ENCODE results near the gene PCDHB10. TPM values are rescaled to one million over a fixed set of nuclear protein-coding genes. Genes with fewer than 3 reads are reported as not detected.
"Not testable (repeated sequence)": the region's sequence is repeated elsewhere in the genome, so short reads cannot be mapped to it uniquely, and the experiment has no call there.

PCDHB10 gene
- total and polyA plus RNA-seq, 9 of the 15 experiments (the other 6 are each of a cell fraction or from before 2014, with no cell fraction given) = not detected

GRCh38 chr5:141188682-141189081 is 3.5 kb upstream of the PCDHB10 start:
- H3K4me2 ChIP-seq (ENCODE audit: insufficient read depth, low read length); H3K4me3 ChIP-seq; H3K9me1 ChIP-seq (ENCODE audit: control insufficient read depth, insufficient read depth, low read length); DNase-seq (ENCODE audit: extremely low read depth in 1 of 4, low spot score in 3 of 4); ATAC-seq; H4K20me1 ChIP-seq (replicated peaks; ENCODE audit: control insufficient read depth, insufficient read depth, low read length); POLR2A ChIA-PET; CTCF ChIA-PET (ENCODE audit: low intra/inter-chr PET ratio); BruUV-seq (replicated peaks); FAIRE-seq; H3K79me2 ChIP-seq (ENCODE audit: control insufficient read depth, insufficient read depth, low read length); H3K9me3 ChIP-seq (replicated peaks; ENCODE audit: control insufficient read depth, insufficient read depth, low read depth, low read length); H3K4me1 ChIP-seq (replicated peaks in 1 of 2; ENCODE audit: control insufficient read depth in 2 of 2, insufficient read depth in 2 of 2, low read length in 2 of 2); H3K27ac ChIP-seq (ENCODE audit: extremely low read depth, low read depth, low read length); in situ Hi-C loops (cut with MboI); intact Hi-C loops (cut with micrococcal nuclease); H3K27me3 ChIP-seq (ENCODE audit: control insufficient read depth in 2 of 2, insufficient read depth in 2 of 2, low read length in 2 of 2); H2AFZ ChIP-seq (ENCODE audit: low read depth, low read length); H3K9ac ChIP-seq (ENCODE audit: insufficient read depth in 1 of 2, low read depth in 2 of 2, low read length in 2 of 2); H3K36me3 ChIP-seq (ENCODE audit: control insufficient read depth, insufficient read depth, low read length): not testable (repeated sequence)
- WGBS (ENCODE audit: insufficient coverage, low coverage, missing lambda C conversion rate) = 7% methylated on average over 2 of the region's 37 CpGs

DNA sequence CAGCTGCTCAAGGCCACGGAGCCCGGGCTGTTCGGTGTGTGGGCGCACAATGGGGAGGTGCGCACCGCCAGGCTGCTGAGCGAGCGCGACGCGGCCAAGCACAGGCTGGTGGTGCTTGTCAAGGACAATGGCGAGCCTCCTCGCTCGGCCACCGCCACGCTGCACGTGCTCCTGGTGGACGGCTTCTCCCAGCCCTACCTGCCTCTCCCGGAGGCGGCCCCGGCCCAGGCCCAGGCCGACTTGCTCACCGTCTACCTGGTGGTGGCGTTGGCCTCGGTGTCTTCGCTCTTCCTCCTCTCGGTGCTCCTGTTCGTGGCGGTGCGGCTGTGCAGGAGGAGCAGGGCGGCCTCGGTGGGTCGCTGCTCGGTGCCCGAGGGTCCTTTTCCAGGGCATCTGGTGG is 3.0 kb upstream of the PCDHB10 start:
- H3K9ac ChIP-seq (ENCODE audit: insufficient read depth in 1 of 2, low read depth in 2 of 2, low read length in 2 of 2); in situ Hi-C loops (cut with MboI); H3K4me2 ChIP-seq (ENCODE audit: insufficient read depth, low read length); H3K27ac ChIP-seq (ENCODE audit: extremely low read depth, low read depth, low read length); DNase-seq (ENCODE audit: extremely low read depth in 1 of 4, low spot score in 3 of 4); H3K79me2 ChIP-seq (ENCODE audit: control insufficient read depth, insufficient read depth, low read length); H3K9me3 ChIP-seq (replicated peaks; ENCODE audit: control insufficient read depth, insufficient read depth, low read depth, low read length); H3K4me3 ChIP-seq; H3K36me3 ChIP-seq (ENCODE audit: control insufficient read depth, insufficient read depth, low read length); CTCF ChIA-PET (ENCODE audit: low intra/inter-chr PET ratio); FAIRE-seq; H3K4me1 ChIP-seq (replicated peaks in 1 of 2; ENCODE audit: control insufficient read depth in 2 of 2, insufficient read depth in 2 of 2, low read length in 2 of 2); intact Hi-C loops (cut with micrococcal nuclease); H2AFZ ChIP-seq (ENCODE audit: low read depth, low read length); BruUV-seq (replicated peaks); H4K20me1 ChIP-seq (replicated peaks; ENCODE audit: control insufficient read depth, insufficient read depth, low read length); POLR2A ChIA-PET; H3K27me3 ChIP-seq (ENCODE audit: control insufficient read depth in 2 of 2, insufficient read depth in 2 of 2, low read length in 2 of 2); ATAC-seq; H3K9me1 ChIP-seq (ENCODE audit: control insufficient read depth, insufficient read depth, low read length): not testable (repeated sequence)
- 5% methylated on average over 16 of the region's 35 CpGs for WGBS (ENCODE audit: insufficient coverage, low coverage, missing lambda C conversion rate)

GRCh38 chr5:141194332-141194731 is 2.2 kb downstream of the PCDHB10 start:
- POLR2A ChIA-PET; intact Hi-C loops (cut with micrococcal nuclease); in situ Hi-C loops (cut with MboI): not testable (repeated sequence)

More at GRCh38 chr5:141194332-141194731, 2.2 kb downstream of the PCDHB10 start:
- DNase-seq (ENCODE audit: extremely low read depth in 1 of 4, low spot score in 3 of 4); CTCF ChIA-PET (ENCODE audit: low intra/inter-chr PET ratio); BruUV-seq (replicated peaks); ATAC-seq; H3K36me3 ChIP-seq (ENCODE audit: control insufficient read depth, insufficient read depth, low read length); H3K4me3 ChIP-seq; H3K9me3 ChIP-seq (replicated peaks; ENCODE audit: control insufficient read depth, insufficient read depth, low read depth, low read length); H3K4me1 ChIP-seq (replicated peaks in 1 of 2; ENCODE audit: control insufficient read depth in 2 of 2, insufficient read depth in 2 of 2, low read length in 2 of 2); H4K20me1 ChIP-seq (replicated peaks; ENCODE audit: control insufficient read depth, insufficient read depth, low read length); H3K4me2 ChIP-seq (ENCODE audit: insufficient read depth, low read length); H3K27ac ChIP-seq (ENCODE audit: extremely low read depth, low read depth, low read length); H2AFZ ChIP-seq (ENCODE audit: low read depth, low read length); H3K27me3 ChIP-seq (ENCODE audit: control insufficient read depth in 2 of 2, insufficient read depth in 2 of 2, low read length in 2 of 2); H3K79me2 ChIP-seq (ENCODE audit: control insufficient read depth, insufficient read depth, low read length); FAIRE-seq; H3K9ac ChIP-seq (ENCODE audit: insufficient read depth in 1 of 2, low read depth in 2 of 2, low read length in 2 of 2); H3K9me1 ChIP-seq (ENCODE audit: control insufficient read depth, insufficient read depth, low read length): not testable (repeated sequence)
- WGBS (ENCODE audit: insufficient coverage, low coverage, missing lambda C conversion rate) = 13% methylated on average over 3 of the region's 37 CpGs

All from K562 (cell line).